ENCODE measurements around the gene TMPRSS9. TPM values are rescaled to one million over a fixed set of nuclear protein-coding genes. Genes with fewer than 3 reads are reported as not detected.

The TMPRSS9 gene
- total and polyA plus RNA-seq, 12 donors, result 0.32 to 1.7 (median 1.1) TPM

DNA sequence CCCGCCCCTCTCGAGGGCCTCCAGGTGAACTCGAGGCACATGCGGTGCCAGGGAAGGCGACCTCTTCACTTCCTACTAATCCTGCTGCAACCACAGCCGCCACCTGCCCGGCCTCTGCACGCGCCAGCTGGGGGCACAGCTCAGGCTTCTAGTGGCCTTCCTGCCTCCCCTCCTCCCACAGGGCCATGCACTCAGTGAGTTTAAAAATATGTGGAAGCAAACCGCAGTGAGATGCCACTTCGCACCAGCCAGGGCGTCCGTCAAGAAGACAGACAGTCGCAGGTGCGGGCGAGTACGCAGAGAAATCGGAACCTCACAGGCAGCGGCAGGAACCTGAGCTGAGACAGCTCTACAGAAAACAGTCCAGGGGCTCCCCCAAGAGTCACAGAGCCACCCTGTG is 86.3 kb downstream of the TMPRSS9 start:
- no peaks in the 10 kb centered on the region for H3K9me3 ChIP-seq (replicated peaks in 1 of 3)
- H3K27me3 ChIP-seq, result no peaks in the 10 kb centered on the region
- intact Hi-C loops (cut with DNase I), result no loop called here
- no peak overlapping the region for H3K4me3 ChIP-seq
- peaks cover 0 to 4% of the 10 kb centered on the region in 2 donors for H3K36me3 ChIP-seq (replicated peaks in 1 of 2)
- H3K27ac ChIP-seq, result no peak overlapping the region
- DNase-seq, result no peak
- no peaks in the 10 kb centered on the region for H3K4me1 ChIP-seq (replicated peaks in 1 of 2)
- TF ChIP-seq, protein P1, sequence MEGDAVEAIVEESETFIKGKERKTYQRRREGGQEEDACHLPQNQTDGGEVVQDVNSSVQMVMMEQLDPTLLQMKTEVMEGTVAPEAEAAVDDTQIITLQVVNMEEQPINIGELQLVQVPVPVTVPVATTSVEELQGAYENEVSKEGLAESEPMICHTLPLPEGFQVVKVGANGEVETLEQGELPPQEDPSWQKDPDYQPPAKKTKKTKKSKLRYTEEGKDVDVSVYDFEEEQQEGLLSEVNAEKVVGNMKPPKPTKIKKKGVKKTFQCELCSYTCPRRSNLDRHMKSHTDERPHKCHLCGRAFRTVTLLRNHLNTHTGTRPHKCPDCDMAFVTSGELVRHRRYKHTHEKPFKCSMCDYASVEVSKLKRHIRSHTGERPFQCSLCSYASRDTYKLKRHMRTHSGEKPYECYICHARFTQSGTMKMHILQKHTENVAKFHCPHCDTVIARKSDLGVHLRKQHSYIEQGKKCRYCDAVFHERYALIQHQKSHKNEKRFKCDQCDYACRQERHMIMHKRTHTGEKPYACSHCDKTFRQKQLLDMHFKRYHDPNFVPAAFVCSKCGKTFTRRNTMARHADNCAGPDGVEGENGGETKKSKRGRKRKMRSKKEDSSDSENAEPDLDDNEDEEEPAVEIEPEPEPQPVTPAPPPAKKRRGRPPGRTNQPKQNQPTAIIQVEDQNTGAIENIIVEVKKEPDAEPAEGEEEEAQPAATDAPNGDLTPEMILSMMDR (IDR thresholded peaks at IDR 0.05), result no peak
- TF ChIP-seq POLR2A (IDR thresholded peaks at IDR 0.05), result no peak
- 60 to 83% (median 69%) methylated on average over 13 to 19 of the region's 19 CpGs for WGBS, 4 donors

DNA sequence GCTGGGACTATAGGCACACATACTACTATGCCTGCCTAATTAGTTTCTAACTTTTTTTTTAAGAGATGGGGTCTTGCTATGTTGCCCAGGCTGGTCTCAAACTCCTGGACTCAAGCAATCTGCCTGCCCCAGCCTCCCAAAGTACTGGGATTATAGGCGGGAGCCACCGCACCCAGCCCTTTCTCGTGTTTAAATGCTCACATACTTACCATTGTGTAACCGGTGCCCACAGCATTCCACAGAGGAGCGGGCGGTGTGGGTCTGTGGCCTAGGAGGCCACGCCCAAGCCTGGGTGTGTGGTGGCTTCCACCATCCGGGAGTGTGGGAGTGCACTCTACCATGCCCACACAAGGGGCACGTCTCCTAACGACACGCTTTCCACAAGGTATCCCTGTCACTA is 89.0 kb downstream of the TMPRSS9 start:
- H3K4me3 ChIP-seq, result no peak overlapping the region
- TF ChIP-seq, protein P1 (IDR thresholded peaks at IDR 0.05), result no peak
- TF ChIP-seq POLR2A (IDR thresholded peaks at IDR 0.05), result no peak
- no peak overlapping the region for H3K27ac ChIP-seq
- no peaks in the 10 kb centered on the region for H3K36me3 ChIP-seq (replicated peaks in 1 of 2)
- no peaks in the 10 kb centered on the region for H3K4me1 ChIP-seq (replicated peaks in 1 of 2)
- intact Hi-C loops (cut with DNase I), result no loop called here
- no peak for DNase-seq
- WGBS, 4 donors, result 95 to 97% (median 97%) methylated on average over 11 of the region's 11 CpGs
- H3K9me3 ChIP-seq (replicated peaks in 1 of 3), result no peaks in the 10 kb centered on the region
- H3K27me3 ChIP-seq, result no peaks in the 10 kb centered on the region

DNA sequence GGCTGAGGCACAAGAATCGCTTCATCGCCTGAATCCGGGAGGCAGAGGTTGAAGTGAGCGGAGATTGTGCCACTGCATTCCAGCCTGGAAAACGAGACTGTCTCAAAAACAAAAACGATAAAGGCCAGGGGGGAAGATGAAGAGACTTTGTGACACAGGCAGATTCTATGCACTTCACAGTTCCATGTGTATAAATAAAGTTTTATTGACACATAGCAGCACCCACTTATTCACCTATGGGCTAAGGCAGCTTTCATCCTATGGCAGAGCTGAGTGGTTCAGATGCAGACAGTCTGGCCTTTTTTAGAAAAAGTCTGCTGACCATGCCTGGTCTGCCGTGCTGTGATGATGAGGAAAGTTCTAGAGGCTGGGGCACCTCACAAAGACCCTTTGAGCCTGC is 91.1 kb downstream of the TMPRSS9 start:
- intact Hi-C loops (cut with DNase I), result no loop called here
- Histone ChIP-seq H3K27ac (no peak overlapping the region), H3K9me3 (replicated peaks in 1 of 3) (no peaks in the 10 kb centered on the region), H3K36me3 (replicated peaks in 1 of 2) (no peaks in the 10 kb centered on the region), H3K27me3 (no peaks in the 10 kb centered on the region), H3K4me1 (replicated peaks in 1 of 2) (peaks cover 6 to 8% of the 10 kb centered on the region in 2 donors), H3K4me3 (no peak overlapping the region)
- 90 to 95% (median 94%) methylated on average over 7 of the region's 7 CpGs for WGBS, 4 donors
- no peak for DNase-seq
- TF ChIP-seq POLR2A (IDR thresholded peaks at IDR 0.05), result no peak
- TF ChIP-seq, protein P1 (IDR thresholded peaks at IDR 0.05), result no peak

DNA sequence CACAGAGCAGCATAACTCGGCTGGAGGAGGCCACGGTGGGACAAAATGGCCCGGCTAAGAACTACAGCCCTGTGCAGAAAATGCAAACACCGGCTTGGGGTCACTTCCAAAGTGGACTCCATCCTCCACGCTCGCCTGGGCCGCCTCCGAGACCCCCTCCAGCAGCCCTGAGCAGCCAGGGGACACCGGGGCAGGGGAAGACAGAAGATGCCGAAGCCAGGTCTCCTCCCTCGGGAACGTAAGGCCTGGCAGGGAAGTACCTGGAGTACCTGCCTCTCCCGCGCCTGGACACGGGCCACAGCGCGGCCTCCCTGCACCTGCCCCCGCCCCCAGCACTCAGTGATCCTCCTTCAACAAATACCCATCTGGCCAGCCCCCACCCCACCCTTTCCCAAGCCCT is 91.7 kb downstream of the TMPRSS9 start:
- 97 to 99% (median 98%) methylated on average over 13 to 18 of the region's 18 CpGs for WGBS, 4 donors
- H3K4me3 ChIP-seq, result no peak overlapping the region
- peaks cover 6 to 8% of the 10 kb centered on the region in 2 donors for H3K4me1 ChIP-seq (replicated peaks in 1 of 2)
- H3K36me3 ChIP-seq (replicated peaks in 1 of 2), result no peaks in the 10 kb centered on the region
- no peak overlapping the region for H3K27ac ChIP-seq
- no peak for DNase-seq
- TF ChIP-seq, protein P1 (IDR thresholded peaks at IDR 0.05), result no peak
- TF ChIP-seq POLR2A (IDR thresholded peaks at IDR 0.05), result no peak
- intact Hi-C loops (cut with DNase I), result no loop called here
- no peaks in the 10 kb centered on the region for H3K9me3 ChIP-seq (replicated peaks in 1 of 3)
- H3K27me3 ChIP-seq, result no peaks in the 10 kb centered on the region

All from adrenal gland (tissue), 12 donors.